Measurements from ENCODE around the gene CREB3L2.

Gene CREB3L2

DNA sequence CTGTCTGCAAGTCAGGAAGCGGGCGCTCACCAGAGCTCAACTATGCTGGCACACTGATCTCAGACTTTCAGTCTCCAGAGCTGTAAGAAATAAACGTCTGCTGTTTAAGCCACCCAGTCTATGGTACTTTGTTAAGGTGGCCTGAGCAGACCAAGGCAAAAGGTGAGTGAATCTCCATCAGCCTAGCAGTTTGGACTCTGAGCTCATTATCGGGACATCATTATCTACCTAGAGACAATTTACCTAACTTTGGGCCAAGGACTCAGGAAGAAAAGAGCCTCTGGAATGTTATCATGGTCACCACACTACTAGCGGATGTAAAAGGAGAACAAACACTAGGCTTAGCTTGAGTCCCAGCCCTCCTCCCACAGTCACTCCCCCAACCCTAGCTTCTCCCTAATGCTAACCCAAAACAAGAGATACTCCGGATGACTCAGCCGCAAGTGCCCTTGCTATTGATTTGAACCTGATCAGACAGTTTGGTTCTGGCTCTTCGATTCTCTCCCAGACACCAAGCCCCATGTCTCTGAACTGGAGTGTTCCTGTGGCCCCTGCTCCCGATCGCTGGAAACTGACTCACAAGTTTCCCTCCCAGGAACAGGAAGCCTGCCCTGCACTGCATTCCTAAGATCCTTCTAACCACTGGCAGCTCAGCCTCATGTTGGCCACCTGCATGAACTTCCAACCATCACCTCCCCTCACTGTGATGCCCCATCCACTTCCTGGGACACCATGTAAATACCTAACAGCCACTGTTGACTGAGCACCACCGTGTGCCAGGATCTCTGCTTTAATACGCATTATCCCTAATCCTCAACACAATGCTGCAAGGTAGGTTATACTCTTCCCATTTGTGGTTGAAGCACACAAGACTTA is 34.5 kb downstream of the CREB3L2 start:
- Histone ChIP-seq H3K27ac (ENCODE audit: low read length) (no peak overlapping the region), H3K27me3 (ENCODE audit: low read depth, low read length) (no peaks in the 10 kb centered on the region), H3K4me3 (ENCODE audit: low read depth in 1 of 2, low read length in 2 of 2) (no peak overlapping the region), H3K9me3 (ENCODE audit: control insufficient read depth in 1 of 2, low read length in 2 of 2) (no peaks in the 10 kb centered on the region), H3K4me1 (ENCODE audit: control insufficient read depth in 1 of 2, insufficient read depth in 2 of 2, low read length in 2 of 2) (peaks cover 0 to 35% of the 10 kb centered on the region in 2 donors), H3K36me3 (ENCODE audit: control insufficient read depth in 1 of 2, insufficient read depth in 2 of 2, low read length in 2 of 2) (no peaks in the 10 kb centered on the region)

GRCh38 chr7:137966641-137967142 is 35.2 kb downstream of the CREB3L2 start:
- no peak overlapping the region for H3K4me3 ChIP-seq (ENCODE audit: low read depth in 1 of 2, low read length in 2 of 2)

DNA sequence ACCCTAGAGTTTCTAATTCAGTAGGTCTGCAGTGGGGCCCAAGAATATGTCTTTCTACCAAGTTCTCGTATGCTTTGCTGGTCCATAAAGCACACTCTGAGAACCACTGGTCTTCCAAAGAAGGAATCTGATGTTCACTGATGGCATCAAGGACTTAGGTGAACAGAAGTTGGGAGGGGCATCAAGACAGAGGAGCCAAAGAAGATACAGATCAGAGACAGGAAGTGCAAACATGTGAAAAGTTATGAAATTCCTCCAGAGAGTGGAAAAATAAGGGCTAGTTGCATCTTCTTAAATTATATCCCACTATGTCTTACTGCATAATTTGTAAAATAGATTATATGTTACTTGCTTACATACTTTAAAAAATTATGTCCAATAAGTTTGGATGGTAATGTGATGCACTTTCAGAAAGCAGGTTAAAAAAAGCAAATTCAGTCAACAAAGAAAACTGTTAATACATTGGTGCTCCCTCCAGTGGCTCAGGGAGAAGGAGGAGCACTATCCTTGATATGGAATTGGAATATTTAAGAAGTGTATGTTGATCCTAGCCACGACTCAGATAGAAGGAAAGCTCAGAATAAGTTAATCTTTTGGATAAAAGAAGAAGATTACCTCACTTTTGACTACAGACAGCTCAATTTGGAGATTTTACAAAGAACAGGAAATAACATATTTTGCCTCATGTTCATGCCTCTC is 35.8 kb downstream of the CREB3L2 start:
- H3K27me3 ChIP-seq (ENCODE audit: low read depth, low read length): no peaks in the 10 kb centered on the region
- peaks cover 0 to 28% of the 10 kb centered on the region in 2 donors for H3K4me1 ChIP-seq (ENCODE audit: control insufficient read depth in 1 of 2, insufficient read depth in 2 of 2, low read length in 2 of 2)
- H3K27ac ChIP-seq (ENCODE audit: low read length): no peak overlapping the region
- no peaks in the 10 kb centered on the region for H3K36me3 ChIP-seq (ENCODE audit: control insufficient read depth in 1 of 2, insufficient read depth in 2 of 2, low read length in 2 of 2)
- H3K4me3 ChIP-seq (ENCODE audit: low read depth in 1 of 2, low read length in 2 of 2): no peak overlapping the region
- no peaks in the 10 kb centered on the region for H3K9me3 ChIP-seq (ENCODE audit: control insufficient read depth in 1 of 2, low read length in 2 of 2)

More at GRCh38 chr7:137966641-137967142, 35.2 kb downstream of the CREB3L2 start:
- Histone ChIP-seq H3K27me3 (ENCODE audit: low read depth, low read length) (no peaks in the 10 kb centered on the region), H3K36me3 (ENCODE audit: control insufficient read depth in 1 of 2, insufficient read depth in 2 of 2, low read length in 2 of 2) (no peaks in the 10 kb centered on the region), H3K9me3 (ENCODE audit: control insufficient read depth in 1 of 2, low read length in 2 of 2) (no peaks in the 10 kb centered on the region), H3K4me1 (ENCODE audit: control insufficient read depth in 1 of 2, insufficient read depth in 2 of 2, low read length in 2 of 2) (peaks cover 0 to 32% of the 10 kb centered on the region in 2 donors), H3K27ac (ENCODE audit: low read length) (no peak overlapping the region)

DNA sequence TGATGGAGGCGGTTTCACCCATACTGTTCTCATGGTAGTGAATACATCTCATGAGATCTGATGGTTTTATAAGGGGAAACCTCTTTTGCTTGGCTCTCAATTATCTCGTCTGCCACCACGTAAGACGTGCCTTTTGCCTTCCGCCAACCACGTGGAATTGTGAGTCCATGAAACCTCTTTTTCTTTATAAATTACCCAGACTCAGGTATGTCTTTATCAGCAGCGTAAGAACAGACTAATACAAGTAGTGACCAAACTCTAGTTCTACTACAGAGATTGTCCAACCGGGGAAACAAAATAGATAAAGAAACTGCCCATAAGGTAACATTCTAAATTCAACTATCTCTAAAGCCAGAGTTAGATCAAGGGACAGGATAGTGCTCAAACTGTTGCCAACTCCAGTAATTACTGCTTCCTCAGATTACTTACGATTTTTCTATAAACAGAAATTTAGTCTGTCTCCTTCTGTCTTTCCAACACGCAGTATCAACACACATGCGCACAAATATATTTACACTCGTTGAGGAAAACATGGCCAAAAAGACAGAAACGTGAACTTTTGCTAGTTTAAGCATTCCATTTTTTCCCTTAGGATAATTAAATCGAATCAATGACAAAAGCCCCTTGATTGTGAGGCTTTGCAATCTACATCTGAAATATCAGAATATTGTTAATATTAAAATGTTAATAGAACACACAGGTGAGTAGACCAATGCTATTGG is 36.9 kb downstream of the CREB3L2 start:
- no peaks in the 10 kb centered on the region for H3K27me3 ChIP-seq (ENCODE audit: low read depth, low read length)
- H3K9me3 ChIP-seq (ENCODE audit: control insufficient read depth in 1 of 2, low read length in 2 of 2): no peaks in the 10 kb centered on the region
- H3K27ac ChIP-seq (ENCODE audit: low read length): no peak overlapping the region
- no peak overlapping the region for H3K4me3 ChIP-seq (ENCODE audit: low read depth in 1 of 2, low read length in 2 of 2)
- H3K36me3 ChIP-seq (ENCODE audit: control insufficient read depth in 1 of 2, insufficient read depth in 2 of 2, low read length in 2 of 2): no peaks in the 10 kb centered on the region
- peaks cover 0 to 21% of the 10 kb centered on the region in 2 donors for H3K4me1 ChIP-seq (ENCODE audit: control insufficient read depth in 1 of 2, insufficient read depth in 2 of 2, low read length in 2 of 2)

- Histone ChIP-seq H3K9me3 (ENCODE audit: control insufficient read depth in 1 of 2, low read length in 2 of 2) (no peaks in the 10 kb centered on the region), H3K36me3 (ENCODE audit: control insufficient read depth in 1 of 2, insufficient read depth in 2 of 2, low read length in 2 of 2) (no peaks in the 10 kb centered on the region), H3K27ac (ENCODE audit: low read length) (no peak overlapping the region), H3K27me3 (ENCODE audit: low read depth, low read length) (no peaks in the 10 kb centered on the region), H3K4me3 (ENCODE audit: low read depth in 1 of 2, low read length in 2 of 2) (no peak overlapping the region), H3K4me1 (ENCODE audit: control insufficient read depth in 1 of 2, insufficient read depth in 2 of 2, low read length in 2 of 2) (peaks cover 0 to 24% of the 10 kb centered on the region in 2 donors)
Observed at GRCh38 chr7:137962875-137963507, 38.9 kb downstream of the CREB3L2 start.

DNA sequence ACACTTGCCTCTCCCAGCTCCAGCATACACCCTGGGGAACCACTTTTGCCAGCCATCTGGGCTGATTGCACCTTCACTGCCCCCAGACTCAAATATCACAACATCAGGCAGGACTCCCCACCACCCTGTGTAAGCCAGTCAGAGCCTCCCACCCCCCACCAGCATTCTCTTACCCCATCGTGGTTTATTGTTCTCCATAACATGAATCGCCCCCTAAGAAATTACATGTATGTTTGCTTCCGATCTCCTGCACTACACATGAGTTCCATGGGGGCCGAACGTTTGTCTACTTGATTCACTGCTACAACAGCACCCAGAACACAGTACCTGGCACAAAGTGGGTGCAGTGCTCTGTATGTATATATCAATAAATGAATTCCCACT is 39.4 kb downstream of the CREB3L2 start:
- Histone ChIP-seq H3K27ac (ENCODE audit: low read length) (no peak overlapping the region), H3K4me1 (ENCODE audit: control insufficient read depth in 1 of 2, insufficient read depth in 2 of 2, low read length in 2 of 2) (peaks cover 0 to 24% of the 10 kb centered on the region in 2 donors), H3K4me3 (ENCODE audit: low read depth in 1 of 2, low read length in 2 of 2) (no peak overlapping the region), H3K36me3 (ENCODE audit: control insufficient read depth in 1 of 2, insufficient read depth in 2 of 2, low read length in 2 of 2) (no peaks in the 10 kb centered on the region), H3K27me3 (ENCODE audit: low read depth, low read length) (no peaks in the 10 kb centered on the region), H3K9me3 (ENCODE audit: control insufficient read depth in 1 of 2, low read length in 2 of 2) (no peaks in the 10 kb centered on the region)

GRCh38 chr7:137961200-137962177 is 40.4 kb downstream of the CREB3L2 start:
- Histone ChIP-seq H3K27me3 (ENCODE audit: low read depth, low read length) (no peaks in the 10 kb centered on the region), H3K27ac (ENCODE audit: low read length) (no peak overlapping the region), H3K4me3 (ENCODE audit: low read depth in 1 of 2, low read length in 2 of 2) (no peak overlapping the region), H3K9me3 (ENCODE audit: control insufficient read depth in 1 of 2, low read length in 2 of 2) (no peaks in the 10 kb centered on the region), H3K4me1 (ENCODE audit: control insufficient read depth in 1 of 2, insufficient read depth in 2 of 2, low read length in 2 of 2) (peaks cover 0 to 24% of the 10 kb centered on the region in 2 donors), H3K36me3 (ENCODE audit: control insufficient read depth in 1 of 2, insufficient read depth in 2 of 2, low read length in 2 of 2) (no peaks in the 10 kb centered on the region)

- no peak overlapping the region for H3K27ac ChIP-seq (ENCODE audit: low read length)
- no peaks in the 10 kb centered on the region for H3K36me3 ChIP-seq (ENCODE audit: control insufficient read depth in 1 of 2, insufficient read depth in 2 of 2, low read length in 2 of 2)
- no peaks in the 10 kb centered on the region for H3K27me3 ChIP-seq (ENCODE audit: low read depth, low read length)
- peaks cover 0 to 17% of the 10 kb centered on the region in 2 donors for H3K4me1 ChIP-seq (ENCODE audit: control insufficient read depth in 1 of 2, insufficient read depth in 2 of 2, low read length in 2 of 2)
- H3K9me3 ChIP-seq (ENCODE audit: control insufficient read depth in 1 of 2, low read length in 2 of 2): no peaks in the 10 kb centered on the region
- no peak overlapping the region for H3K4me3 ChIP-seq (ENCODE audit: low read depth in 1 of 2, low read length in 2 of 2)
Observed at GRCh38 chr7:137960020-137960419, 41.9 kb downstream of the CREB3L2 start.

DNA sequence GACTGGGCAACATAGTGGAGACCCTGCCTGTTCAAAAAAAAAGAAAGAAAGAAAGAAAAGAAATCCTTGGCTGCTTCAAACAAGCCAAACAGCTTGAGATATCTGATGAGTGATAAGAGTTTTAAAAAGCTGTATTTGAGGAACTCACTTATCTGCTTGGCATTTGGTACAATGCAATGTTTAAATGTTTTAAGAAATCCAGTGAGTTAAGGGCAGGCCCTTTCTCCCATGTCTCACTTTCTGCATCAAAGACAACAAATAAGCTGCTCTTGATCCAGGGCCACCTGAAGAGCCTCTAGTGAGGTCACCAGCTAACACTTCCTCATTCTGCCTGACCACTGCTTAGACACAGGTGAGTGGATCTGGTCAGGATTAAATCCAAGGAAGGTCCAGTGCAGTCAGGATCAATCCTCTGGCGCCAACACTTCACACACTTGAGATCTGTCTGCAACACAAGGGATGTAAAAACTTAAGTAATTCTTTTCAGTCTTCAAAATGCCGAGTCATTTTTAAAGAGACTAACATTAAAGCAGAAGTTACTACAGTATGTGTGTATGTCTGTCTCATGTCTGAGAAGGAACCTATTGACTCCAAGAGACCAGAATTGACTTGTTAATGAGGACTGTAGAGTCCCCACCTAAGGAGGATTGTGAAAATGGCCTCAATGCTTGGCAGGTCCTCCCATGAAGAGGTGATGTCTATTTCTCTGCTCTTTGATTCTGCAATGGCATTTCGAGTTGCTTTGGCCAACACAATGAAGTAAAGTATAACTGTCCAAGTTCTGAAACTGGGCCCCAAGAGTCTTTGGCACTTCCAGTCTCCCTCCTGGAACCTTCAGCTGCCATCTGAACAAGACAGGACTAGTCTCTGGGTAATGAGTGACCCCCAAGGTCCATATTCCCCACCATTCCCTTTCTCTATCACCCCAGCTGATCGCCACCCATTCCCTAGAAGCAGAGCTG is 43.1 kb downstream of the CREB3L2 start:
- H3K4me3 ChIP-seq (ENCODE audit: low read depth in 1 of 2, low read length in 2 of 2): no peak overlapping the region
- peaks cover 11 to 27% of the 10 kb centered on the region in 2 donors for H3K4me1 ChIP-seq (ENCODE audit: control insufficient read depth in 1 of 2, insufficient read depth in 2 of 2, low read length in 2 of 2)
- H3K9me3 ChIP-seq (ENCODE audit: control insufficient read depth in 1 of 2, low read length in 2 of 2): no peaks in the 10 kb centered on the region
- no peaks in the 10 kb centered on the region for H3K36me3 ChIP-seq (ENCODE audit: control insufficient read depth in 1 of 2, insufficient read depth in 2 of 2, low read length in 2 of 2)
- H3K27ac ChIP-seq (ENCODE audit: low read length): no peak overlapping the region
- H3K27me3 ChIP-seq (ENCODE audit: low read depth, low read length): no peaks in the 10 kb centered on the region
